Fibroblast of the conjunctiva (primary cell): ENCODE measurements around the gene ACP4.

Source experiments
- DNase-seq: peaks from one replicate; pipeline ENCODE4 v3.0.0-alpha.2; 2010; ENCODE audit warnings: low read depth

Gene ACP4

DNA sequence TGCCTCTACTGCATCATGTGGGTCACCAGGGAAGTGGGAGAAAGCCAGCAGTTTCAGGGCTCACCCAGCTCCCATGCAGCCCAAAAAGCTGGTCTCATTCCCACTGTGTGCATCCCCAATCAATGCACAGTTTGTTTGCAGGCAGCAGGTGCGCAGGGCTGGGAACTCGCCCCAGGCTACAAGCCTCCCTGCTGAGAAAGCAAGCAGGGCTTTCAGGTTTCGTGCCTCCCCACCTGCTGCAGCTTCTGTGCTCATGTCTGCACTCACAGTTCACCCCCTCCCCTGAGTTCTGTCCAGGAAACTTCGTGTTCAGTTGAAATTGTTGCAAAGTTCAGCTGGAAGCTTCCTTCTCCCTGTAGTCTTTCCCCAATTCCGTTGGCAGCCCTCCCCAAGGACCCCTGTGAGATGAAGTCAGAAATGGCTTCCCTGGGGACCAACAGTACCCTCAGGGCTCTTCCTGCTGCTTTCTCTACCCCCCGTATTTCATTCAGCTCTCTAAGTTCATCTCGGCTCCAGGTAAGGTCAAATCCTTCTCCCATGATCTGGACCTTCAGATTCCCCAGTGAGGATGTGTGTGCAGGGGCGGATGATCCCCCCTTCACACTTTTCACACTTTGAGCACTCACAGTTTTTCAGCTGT lies 54.2 kb downstream of the ACP4 start:
- DNase-seq: no peak
